HepG2 (cell line): ENCODE data around the gene TFB1M. TPM values are rescaled to one million over a fixed set of nuclear protein-coding genes. Genes with fewer than 3 reads are reported as not detected.

Experiments used
- ATAC-seq: fragments of 200-7000 bp; cut with Tn5 transposase; 3 replicates; pipeline ENCODE4 v1.9.1; 2020; ENCODE audit warnings: mild to moderate bottlenecking, moderate library complexity
- BruUV-seq: library from RNA; stranded (reverse); fragments of 400-500 nt; replicated peaks from 2 replicates; lab custom pipeline; 2021; lab: Mats Ljungman, UMichigan
- CTCF ChIA-PET: fragments of 300-600 bp; formaldehyde crosslinking; extraction: SDS; loops from one replicate; lab custom pipeline; 2021; ENCODE audit warnings: low total read pairs, inconsistent platforms, low intra/inter-chr PET ratio; lab: Yijun Ruan, JAX
- POLR2A ChIA-PET: fragments of 350-600 bp; sonication (Branson Sonifier 250); formaldehyde crosslinking; loops from one replicate; lab custom pipeline; 2020; ENCODE audit warnings: antibody characterized with exemption, inconsistent platforms; lab: Yijun Ruan, JAX
- DNase-seq: peaks from one replicate; pipeline ENCODE4 v3.0.0-alpha.2; 2015; ENCODE audit warnings: low spot score
- FAIRE-seq: peaks from 3 replicates; lab custom pipeline; 2011; peaks lifted over from hg19 to GRCh38; lab: Jason Lieb, UNC
- H2AFZ ChIP-seq: one replicate; pipeline ENCODE4 v1.6.1; 2011; ENCODE audit warnings: low read length, inconsistent platforms
- H3K27ac ChIP-seq: fragments of 300-600 bp; 3 replicates; pipeline ENCODE4 v1.8.0; 2011; ENCODE audit warnings: mixed run types, mild to moderate bottlenecking, mixed read lengths, low read length, inconsistent platforms; ENCODE audit not compliant: insufficient read depth; ENCODE audit errors: extremely low read length
- H3K27me3 ChIP-seq, 2 experiments: fragments of 200-600 bp in 1 of 2; 2 replicates in 1 of 2; 3 replicates in 1 of 2; pipeline versions ENCODE4 v1.6.0 to v1.8.0; 2011; ENCODE audit warnings: low read length in 2 of 2, mild to moderate bottlenecking in 2 of 2, moderate library complexity in 2 of 2, inconsistent platforms in 1 of 2; ENCODE audit not compliant: insufficient read depth in 2 of 2, control insufficient read depth in 1 of 2
- H3K36me3 ChIP-seq, 2 experiments: fragments of 200-600 bp in 1 of 2; replicated peaks in 1 of 2; 2 replicates in 1 of 2; 3 replicates in 1 of 2; pipeline versions ENCODE4 v1.5.1 to v1.8.0; 2011; ENCODE audit warnings: low read length in 2 of 2, inconsistent platforms in 1 of 2; ENCODE audit not compliant: insufficient read depth in 2 of 2, control insufficient read depth in 1 of 2
- H3K4me1 ChIP-seq: 2 replicates; pipeline ENCODE4 v1.5.1; 2012; ENCODE audit warnings: low read length, inconsistent platforms; ENCODE audit not compliant: insufficient read depth
- H3K4me2 ChIP-seq: 2 replicates; pipeline ENCODE4 v1.6.0; 2011; ENCODE audit warnings: low read depth, low read length, inconsistent platforms
- H3K4me3 ChIP-seq, 3 experiments: fragments of 200-600 bp in 1 of 3; sonication (generic), shearing (Covaris generic) in 1 of 3; replicated peaks in 1 of 3; 2 replicates each; pipeline ENCODE4 v1.5.1; 2011 to 2016; ENCODE audit warnings: low read length in 3 of 3, inconsistent platforms in 2 of 3, low read depth in 2 of 3, mild to moderate bottlenecking in 2 of 3, control low read depth in 1 of 3, mixed read lengths in 1 of 3; ENCODE audit not compliant: insufficient read depth in 1 of 3
- H3K79me2 ChIP-seq: one replicate; pipeline ENCODE4 v1.6.1; 2011; ENCODE audit warnings: low read length, inconsistent platforms; ENCODE audit not compliant: insufficient read depth
- H3K9ac ChIP-seq: 2 replicates; pipeline ENCODE4 v1.6.0; 2011; ENCODE audit warnings: mild to moderate bottlenecking, low read depth, low read length, inconsistent platforms; ENCODE audit not compliant: insufficient read depth
- H3K9me3 ChIP-seq: 2 replicates; pipeline ENCODE4 v1.5.1; 2012; ENCODE audit warnings: mild to moderate bottlenecking, low read length
- H4K20me1 ChIP-seq: 2 replicates; pipeline ENCODE4 v1.6.0; 2011; ENCODE audit warnings: inconsistent platforms, mild to moderate bottlenecking, low read length, moderate library complexity; ENCODE audit not compliant: insufficient read depth
- CHD4 ChIP-seq: fragments of 200-600 bp; sonication (generic); IDR thresholded peaks from 2 replicates; pipeline ENCODE4 v1.7.0; 2017; ENCODE audit warnings: mild to moderate bottlenecking, low read length, borderline replicate concordance
- ELK4 ChIP-seq: sonication (generic); formaldehyde crosslinking; IDR thresholded peaks from 2 replicates; pipeline ENCODE4 v1.9.0; 2021; ENCODE audit warnings: missing genetic modification reagents, borderline replicate concordance
- HOXD1 ChIP-seq: sonication (generic); formaldehyde crosslinking; IDR thresholded peaks from 2 replicates; pipeline ENCODE4 v1.5.0; 2020; ENCODE audit warnings: missing genetic modification reagents
- KAT7 ChIP-seq: IDR thresholded peaks from 2 replicates; pipeline ENCODE4 v1.6.1; 2018; ENCODE audit warnings: borderline replicate concordance, missing compliant biosample characterization
- MZF1 ChIP-seq: sonication (generic); formaldehyde crosslinking; IDR thresholded peaks from 2 replicates; pipeline ENCODE4 v1.8.1; 2023; ENCODE audit warnings: mild to moderate bottlenecking, missing genetic modification reagents, borderline replicate concordance
- NFE2L2 ChIP-seq: fragments of 150-350 bp; IDR thresholded peaks from 2 replicates; pipeline ENCODE4 v1.6.1; 2014; ENCODE audit warnings: low read length
- REST ChIP-seq, 2 experiments: IDR thresholded peaks; 2 replicates each; pipeline ENCODE4 v1.6.1; 2011 to 2012; ENCODE audit warnings: low read length in 2 of 2, borderline replicate concordance in 1 of 2, low read depth in 1 of 2, mild to moderate bottlenecking in 1 of 2, moderate library complexity in 1 of 2
- SNAPC2 ChIP-seq: sonication (generic); formaldehyde crosslinking; IDR thresholded peaks from 2 replicates; pipeline ENCODE4 v1.8.1; 2022; ENCODE audit warnings: mild to moderate bottlenecking, missing genetic modification reagents
- SUZ12 ChIP-seq: fragments of 150-350 bp; IDR thresholded peaks from 2 replicates; pipeline ENCODE4 v1.6.1; 2014; ENCODE audit warnings: low read depth, low read length
- TCF7L2 ChIP-seq: IDR thresholded peaks from 2 replicates; pipeline ENCODE4 v1.6.1; 2011; ENCODE audit warnings: mild to moderate bottlenecking, low read depth, low read length, moderate library complexity
- ZBTB42 ChIP-seq: sonication (generic); formaldehyde crosslinking; IDR thresholded peaks from 2 replicates; pipeline ENCODE4 v1.5.0; 2020; ENCODE audit warnings: mild to moderate bottlenecking, missing genetic modification reagents
- ZEB1 ChIP-seq: IDR thresholded peaks from 2 replicates; pipeline ENCODE4 v1.6.1; 2012; ENCODE audit warnings: mild to moderate bottlenecking, low read depth, inconsistent platforms; ENCODE audit not compliant: insufficient replicate concordance
- ZFP62 ChIP-seq: sonication (generic); formaldehyde crosslinking; IDR thresholded peaks from 2 replicates; pipeline ENCODE4 v1.4.0; 2020; ENCODE audit warnings: missing genetic modification reagents
- ZNF121 ChIP-seq: sonication (generic); formaldehyde crosslinking; IDR thresholded peaks from 2 replicates; pipeline ENCODE4 v1.5.0; 2020; ENCODE audit warnings: mild to moderate bottlenecking, missing genetic modification reagents
- ZNF33B ChIP-seq: sonication (generic); formaldehyde crosslinking; IDR thresholded peaks from 2 replicates; pipeline ENCODE4 v1.5.1; 2020; ENCODE audit warnings: mild to moderate bottlenecking, missing genetic modification reagents
- ZNF878 ChIP-seq: sonication (generic); formaldehyde crosslinking; IDR thresholded peaks from 2 replicates; pipeline ENCODE4 v1.8.1; 2023; ENCODE audit warnings: mild to moderate bottlenecking, missing genetic modification reagents, moderate library complexity
- in situ Hi-C: cut with HindIII; loops from 2 replicates; pipeline ENCODE4 v1.10.0; 2017; ENCODE audit warnings: low pct_unique_long_range_greater_than_20kb; ENCODE audit not compliant: extremely low pct_ligation_motif_present
- intact Hi-C: fragments of 100-400 bp; cut with micrococcal nuclease; formaldehyde crosslinking; loops from one replicate; pipeline ENCODE4 v1.10.0; 2022; ENCODE audit not compliant: unreplicated experiment
- polyA plus RNA-seq, 8 experiments: library from polyadenylated mRNA; depleted of rRNA in 3 of 8; stranded (reverse) in 7 of 8; unstranded in 1 of 8; fragments of >200 nt; fragmentation: Illumina TruSeq in 4 of 8; extraction: Trizol in 4 of 8; gene quantifications; 2 replicates each; pipeline versions ENCODE4 v1.2.1 to v1.2.3, GENCODE V29; 2011 to 2016; ENCODE audit warnings: low read depth in 4 of 8, missing spikeins in 1 of 8, mixed read lengths in 1 of 8; ENCODE audit not compliant: insufficient read depth in 1 of 8
- total RNA-seq, 5 experiments: library from RNA; depleted of rRNA; stranded (reverse); fragments of >200 nt; fragmentation: Illumina TruSeq; extraction: Trizol; gene quantifications; 2 replicates each; pipeline ENCODE4 v1.2.3, GENCODE V29; 2016; ENCODE audit warnings: low read depth in 1 of 5
- TF ChIP-seq, protein P1 (sequence below): sonication (generic); formaldehyde crosslinking; conservative IDR thresholded peaks from 2 replicates; pipeline ENCODE4 v1.4.0; 2020; ENCODE audit warnings: missing genetic modification reagents
- TF ChIP-seq, protein P2 (sequence below): sonication (generic); formaldehyde crosslinking; IDR thresholded peaks from 2 replicates; pipeline ENCODE4 v1.5.0; 2020; ENCODE audit warnings: mild to moderate bottlenecking, missing genetic modification reagents

The TFB1M gene
- total and polyA plus RNA-seq, 2 of the 13 experiments (the other 11 are each of a cell fraction or from before 2014, with no cell fraction given): 91.4 to 122 TPM

GRCh38 chr6:155271145-155271544 lies 43.1 kb downstream of the TFB1M start:
- no peak for ATAC-seq
- CTCF ChIA-PET: no interaction called here
- TF ChIP-seq SNAPC2 (CRISPR knock-in tag): no peak
- no peak for TF ChIP-seq ELK4 (CRISPR knock-in tag)
- no peak for TF ChIP-seq ZNF878 (CRISPR knock-in tag)
- TF ChIP-seq CHD4: no peak
- TF ChIP-seq TCF7L2: no peak
- no peak for TF ChIP-seq ZEB1
- TF ChIP-seq ZFP62: no peak
- no peak for TF ChIP-seq ZNF33B (CRISPR knock-in tag)
- TF ChIP-seq, protein P1, sequence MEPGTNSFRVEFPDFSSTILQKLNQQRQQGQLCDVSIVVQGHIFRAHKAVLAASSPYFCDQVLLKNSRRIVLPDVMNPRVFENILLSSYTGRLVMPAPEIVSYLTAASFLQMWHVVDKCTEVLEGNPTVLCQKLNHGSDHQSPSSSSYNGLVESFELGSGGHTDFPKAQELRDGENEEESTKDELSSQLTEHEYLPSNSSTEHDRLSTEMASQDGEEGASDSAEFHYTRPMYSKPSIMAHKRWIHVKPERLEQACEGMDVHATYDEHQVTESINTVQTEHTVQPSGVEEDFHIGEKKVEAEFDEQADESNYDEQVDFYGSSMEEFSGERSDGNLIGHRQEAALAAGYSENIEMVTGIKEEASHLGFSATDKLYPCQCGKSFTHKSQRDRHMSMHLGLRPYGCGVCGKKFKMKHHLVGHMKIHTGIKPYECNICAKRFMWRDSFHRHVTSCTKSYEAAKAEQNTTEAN: no peak
- no peak for TF ChIP-seq SUZ12
- no peak for TF ChIP-seq ZNF121 (CRISPR knock-in tag)
- no peak for TF ChIP-seq HOXD1 (CRISPR knock-in tag)
- TF ChIP-seq, protein P2, sequence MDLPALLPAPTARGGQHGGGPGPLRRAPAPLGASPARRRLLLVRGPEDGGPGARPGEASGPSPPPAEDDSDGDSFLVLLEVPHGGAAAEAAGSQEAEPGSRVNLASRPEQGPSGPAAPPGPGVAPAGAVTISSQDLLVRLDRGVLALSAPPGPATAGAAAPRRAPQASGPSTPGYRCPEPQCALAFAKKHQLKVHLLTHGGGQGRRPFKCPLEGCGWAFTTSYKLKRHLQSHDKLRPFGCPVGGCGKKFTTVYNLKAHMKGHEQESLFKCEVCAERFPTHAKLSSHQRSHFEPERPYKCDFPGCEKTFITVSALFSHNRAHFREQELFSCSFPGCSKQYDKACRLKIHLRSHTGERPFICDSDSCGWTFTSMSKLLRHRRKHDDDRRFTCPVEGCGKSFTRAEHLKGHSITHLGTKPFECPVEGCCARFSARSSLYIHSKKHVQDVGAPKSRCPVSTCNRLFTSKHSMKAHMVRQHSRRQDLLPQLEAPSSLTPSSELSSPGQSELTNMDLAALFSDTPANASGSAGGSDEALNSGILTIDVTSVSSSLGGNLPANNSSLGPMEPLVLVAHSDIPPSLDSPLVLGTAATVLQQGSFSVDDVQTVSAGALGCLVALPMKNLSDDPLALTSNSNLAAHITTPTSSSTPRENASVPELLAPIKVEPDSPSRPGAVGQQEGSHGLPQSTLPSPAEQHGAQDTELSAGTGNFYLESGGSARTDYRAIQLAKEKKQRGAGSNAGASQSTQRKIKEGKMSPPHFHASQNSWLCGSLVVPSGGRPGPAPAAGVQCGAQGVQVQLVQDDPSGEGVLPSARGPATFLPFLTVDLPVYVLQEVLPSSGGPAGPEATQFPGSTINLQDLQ (CRISPR knock-in tag): no peak
- TF ChIP-seq KAT7: no peak
- TF ChIP-seq MZF1: no peak
- TF ChIP-seq ZBTB42 (CRISPR knock-in tag): no peak
- no peak for TF ChIP-seq REST (IDR thresholded peaks at IDR 0.05; ENCODE audit: borderline replicate concordance in 1 of 2, low read depth in 1 of 2, low read length in 2 of 2)
- TF ChIP-seq NFE2L2: no peak

More at GRCh38 chr6:155271145-155271544, 43.1 kb downstream of the TFB1M start:
- POLR2A ChIA-PET: no interaction called here
- Histone ChIP-seq H3K4me1 (0 out of 2 replicates have a peak, but pooled peaks cover 7% of the 10 kb centered on the region), H3K27ac (no peak overlapping the region), H3K9me3 (no peaks in the 10 kb centered on the region), H3K4me3 (no peak overlapping the region), H3K4me2 (no peak overlapping the region), H3K9ac (no peak overlapping the region), H4K20me1 (no peaks in the 10 kb centered on the region; the same call in 1 of the 2 replicates), H2AFZ (no peak overlapping the region), H3K36me3 (peaks cover 35 to 76% of the 10 kb centered on the region in 2 experiments), H3K27me3 (no peaks in the 10 kb centered on the region), H3K79me2 (peaks cover under 1% of the 10 kb centered on the region)
- BruUV-seq: no TSS peak
- in situ Hi-C loops: no loop called here
- no peak for FAIRE-seq
- intact Hi-C loops: no loop called here
- DNase-seq: no peak
